ENCODE results near the gene IFIT3. TPM values are rescaled to one million over a fixed set of nuclear protein-coding genes. Genes with fewer than 3 reads are reported as not detected.
"Not testable (repeated sequence)": the region's sequence is repeated elsewhere in the genome, so short reads cannot be mapped to it uniquely, and the experiment has no call there.

The IFIT3 gene
- polyA plus RNA-seq, 1 donor, result 8.2 TPM

DNA sequence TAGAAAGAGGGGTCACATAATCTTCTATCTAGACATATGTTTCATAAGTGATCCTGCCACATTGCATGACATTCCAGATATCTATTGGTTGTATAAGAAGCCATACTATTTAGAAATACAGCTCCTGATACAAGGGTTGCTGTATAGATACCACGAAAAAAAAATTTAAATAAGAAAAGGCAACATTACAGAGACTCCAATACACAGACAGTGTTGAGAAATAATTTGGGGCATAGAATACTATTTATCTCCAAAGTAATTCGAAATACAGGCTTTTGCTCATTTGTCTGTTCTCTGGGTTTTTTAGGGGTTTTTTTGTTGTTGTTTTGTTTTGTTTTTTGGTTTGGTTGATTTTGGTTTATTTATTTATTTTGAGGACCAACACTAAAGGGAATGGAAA is 23.4 kb upstream of the IFIT3 start:
- no peak for DNase-seq

DNA sequence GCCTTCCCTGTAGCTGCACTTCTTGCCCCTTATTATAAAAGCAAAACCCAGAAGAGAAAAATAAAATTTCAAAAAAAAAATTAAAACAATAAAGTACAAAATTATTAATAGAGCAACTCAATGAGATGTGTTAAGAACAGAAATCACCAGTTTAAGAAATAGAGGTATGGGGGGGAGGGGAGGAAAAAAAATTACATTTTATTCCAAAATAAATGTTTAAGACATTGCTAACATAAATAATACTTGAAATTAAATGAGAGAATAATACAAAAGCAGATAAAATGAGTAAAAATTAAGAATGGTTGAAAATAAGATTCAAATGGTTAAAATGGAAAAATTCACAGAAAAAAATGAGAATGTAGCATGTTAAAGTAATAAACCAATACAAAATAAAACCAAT is 22.9 kb upstream of the IFIT3 start:
- no peak for DNase-seq

DNA sequence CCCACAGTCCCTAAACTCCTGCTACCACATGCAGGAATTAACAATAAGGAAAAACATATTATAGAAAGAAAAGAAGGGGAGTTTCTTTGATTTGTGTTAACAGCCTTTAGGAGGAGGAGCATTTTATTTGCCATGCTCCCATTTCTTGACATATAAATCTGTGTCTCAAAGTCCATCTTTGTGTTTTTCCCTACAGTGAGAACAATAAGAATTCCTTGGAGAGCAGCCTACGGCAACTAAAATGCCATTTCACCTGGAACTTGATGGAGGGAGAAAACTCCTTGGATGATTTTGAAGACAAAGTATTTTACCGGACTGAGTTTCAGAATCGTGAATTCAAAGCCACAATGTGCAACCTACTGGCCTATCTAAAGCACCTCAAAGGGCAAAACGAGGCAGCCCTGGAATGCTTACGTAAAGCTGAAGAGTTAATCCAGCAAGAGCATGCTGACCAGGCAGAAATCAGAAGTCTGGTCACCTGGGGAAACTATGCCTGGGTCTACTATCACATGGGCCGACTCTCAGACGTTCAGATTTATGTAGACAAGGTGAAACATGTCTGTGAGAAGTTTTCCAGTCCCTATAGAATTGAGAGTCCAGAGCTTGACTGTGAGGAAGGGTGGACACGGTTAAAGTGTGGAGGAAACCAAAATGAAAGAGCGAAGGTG is 21.9 kb upstream of the IFIT3 start:
- no peak for DNase-seq

DNA sequence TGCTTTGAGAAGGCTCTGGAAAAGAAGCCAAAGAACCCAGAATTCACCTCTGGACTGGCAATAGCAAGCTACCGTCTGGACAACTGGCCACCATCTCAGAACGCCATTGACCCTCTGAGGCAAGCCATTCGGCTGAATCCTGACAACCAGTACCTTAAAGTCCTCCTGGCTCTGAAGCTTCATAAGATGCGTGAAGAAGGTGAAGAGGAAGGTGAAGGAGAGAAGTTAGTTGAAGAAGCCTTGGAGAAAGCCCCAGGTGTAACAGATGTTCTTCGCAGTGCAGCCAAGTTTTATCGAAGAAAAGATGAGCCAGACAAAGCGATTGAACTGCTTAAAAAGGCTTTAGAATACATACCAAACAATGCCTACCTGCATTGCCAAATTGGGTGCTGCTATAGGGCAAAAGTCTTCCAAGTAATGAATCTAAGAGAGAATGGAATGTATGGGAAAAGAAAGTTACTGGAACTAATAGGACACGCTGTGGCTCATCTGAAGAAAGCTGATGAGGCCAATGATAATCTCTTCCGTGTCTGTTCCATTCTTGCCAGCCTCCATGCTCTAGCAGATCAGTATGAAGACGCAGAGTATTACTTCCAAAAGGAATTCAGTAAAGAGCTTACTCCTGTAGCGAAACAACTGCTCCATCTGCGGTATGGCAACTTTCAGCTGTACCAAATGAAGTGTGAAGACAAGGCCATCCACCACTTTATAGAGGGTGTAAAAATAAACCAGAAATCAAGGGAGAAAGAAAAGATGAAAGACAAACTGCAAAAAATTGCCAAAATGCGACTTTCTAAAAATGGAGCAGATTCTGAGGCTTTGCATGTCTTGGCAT is 21.1 kb upstream of the IFIT3 start:
- DNase-seq, result no peak

DNA sequence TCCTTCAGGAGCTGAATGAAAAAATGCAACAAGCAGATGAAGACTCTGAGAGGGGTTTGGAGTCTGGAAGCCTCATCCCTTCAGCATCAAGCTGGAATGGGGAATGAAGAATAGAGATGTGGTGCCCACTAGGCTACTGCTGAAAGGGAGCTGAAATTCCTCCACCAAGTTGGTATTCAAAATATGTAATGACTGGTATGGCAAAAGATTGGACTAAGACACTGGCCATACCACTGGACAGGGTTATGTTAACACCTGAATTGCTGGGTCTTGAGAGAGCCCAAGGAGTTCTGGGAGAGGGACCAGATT is 20.6 kb upstream of the IFIT3 start:
- no peak for DNase-seq

DNA sequence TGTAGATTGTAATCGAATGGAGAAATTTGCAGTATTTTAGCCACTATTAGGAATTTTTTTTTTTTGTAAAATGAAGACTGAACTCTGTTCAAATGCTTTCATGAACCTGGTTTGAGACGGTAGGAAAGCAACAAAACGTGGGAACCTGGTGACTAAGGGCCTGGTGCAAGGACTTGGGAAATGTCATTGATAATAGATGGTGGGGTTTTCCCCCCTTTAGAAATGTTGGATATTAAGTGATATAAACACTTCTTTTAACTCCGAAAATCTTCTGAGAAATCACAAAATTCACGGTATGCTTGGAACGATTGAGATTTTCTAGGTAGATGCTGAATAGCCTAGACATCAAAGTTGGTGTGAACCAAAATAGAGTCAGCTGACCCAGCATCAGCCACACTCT is 19.5 kb upstream of the IFIT3 start:
- DNase-seq, result no peak

DNA sequence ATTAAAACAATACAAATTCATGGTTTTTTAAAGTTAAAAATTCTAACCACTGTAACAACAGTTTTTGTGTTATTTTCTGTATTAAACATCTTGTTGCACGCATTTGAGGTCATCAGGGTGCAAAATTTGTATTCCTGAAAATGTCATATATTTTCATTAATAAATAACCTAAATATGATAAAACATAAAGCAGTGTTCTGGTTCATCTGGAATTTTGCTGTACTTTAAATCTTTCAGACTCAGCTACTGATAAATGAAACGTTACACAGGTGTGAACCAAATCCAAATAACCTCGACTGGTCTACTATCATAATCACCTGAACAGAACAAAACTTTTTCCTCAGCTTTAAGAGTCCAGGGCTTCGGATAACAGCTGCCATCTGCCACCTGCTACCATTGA is 19.1 kb upstream of the IFIT3 start:
- DNase-seq, result no peak

DNA sequence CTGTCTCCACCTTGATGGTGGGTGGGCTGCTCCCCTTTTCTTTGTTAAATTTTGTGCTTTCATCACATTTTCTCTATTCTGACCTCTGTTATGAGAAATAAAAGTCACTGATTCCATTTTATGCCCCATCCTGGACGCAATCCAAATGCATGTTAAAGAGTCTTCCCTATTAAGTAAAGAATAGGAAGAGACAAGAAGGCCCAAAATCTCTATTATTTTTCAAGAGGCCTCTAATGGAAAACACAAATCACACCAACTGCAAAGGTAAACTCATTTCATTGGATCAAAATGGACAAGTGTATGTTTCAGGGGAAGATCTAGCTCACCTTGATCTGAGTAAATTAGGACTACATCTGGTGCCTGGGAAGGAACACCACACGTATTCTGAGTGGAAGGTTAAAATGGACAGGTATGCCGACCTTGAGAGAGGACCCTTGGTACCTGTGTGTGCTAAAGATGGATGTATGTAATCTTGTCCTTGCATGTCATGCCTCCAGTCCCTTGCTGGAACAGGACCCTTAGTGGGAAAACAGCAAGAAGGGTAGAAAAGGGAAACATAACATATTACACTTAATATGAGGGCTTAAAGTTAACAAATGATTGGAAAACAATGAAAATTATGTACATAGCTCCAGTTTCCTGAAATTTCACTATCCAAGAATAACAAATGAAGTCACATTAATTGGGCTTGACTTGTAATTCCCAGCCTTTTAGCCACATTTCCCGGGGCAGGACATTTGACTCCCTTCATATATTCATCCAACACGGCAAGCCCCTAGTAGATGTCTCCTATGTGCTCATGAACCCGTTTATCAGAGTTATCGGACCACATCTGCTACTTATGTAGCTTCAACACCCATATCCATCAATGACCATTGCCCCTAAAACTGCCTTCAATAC is 18.4 kb upstream of the IFIT3 start:
- DNase-seq, result no peak

DNA sequence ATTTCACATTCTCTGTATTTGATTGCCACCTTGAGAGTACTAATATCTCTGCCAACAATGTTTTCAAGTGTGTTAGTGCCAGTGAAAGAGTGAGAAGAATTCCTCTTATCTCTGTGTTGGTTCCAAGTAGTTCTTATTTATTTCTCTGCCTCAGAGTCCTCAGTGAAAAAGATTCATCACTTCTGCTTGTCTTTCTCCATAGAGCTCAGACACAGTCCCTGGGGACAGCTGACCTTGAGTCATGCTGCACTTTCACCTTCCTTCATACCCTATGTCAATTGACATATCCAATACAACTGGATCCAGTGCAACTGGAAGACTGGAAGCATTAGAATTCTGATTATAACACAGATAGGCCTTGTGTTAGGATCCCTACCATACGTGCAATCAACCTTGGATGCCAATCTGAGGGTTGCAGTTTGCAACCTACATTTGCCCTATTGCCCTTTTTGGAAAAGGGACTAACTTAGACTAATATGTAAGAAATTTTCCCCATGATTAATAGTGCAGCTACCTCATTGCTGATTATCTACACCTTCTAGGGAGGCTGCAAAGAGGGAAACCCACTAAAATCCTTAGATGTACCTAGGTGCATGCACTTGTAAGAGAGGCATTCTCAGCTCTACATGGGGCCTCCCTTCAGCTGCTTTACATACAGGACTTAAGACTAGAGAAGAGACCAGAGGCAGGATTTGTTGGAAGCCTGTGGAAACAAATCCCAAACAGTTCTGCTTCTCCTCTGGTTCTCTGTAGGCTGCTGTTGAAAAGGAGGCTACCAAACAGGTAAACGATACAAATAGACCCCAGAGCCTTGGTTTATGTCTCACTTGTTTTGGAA is 17.5 kb upstream of the IFIT3 start:
- DNase-seq, result no peak

DNA sequence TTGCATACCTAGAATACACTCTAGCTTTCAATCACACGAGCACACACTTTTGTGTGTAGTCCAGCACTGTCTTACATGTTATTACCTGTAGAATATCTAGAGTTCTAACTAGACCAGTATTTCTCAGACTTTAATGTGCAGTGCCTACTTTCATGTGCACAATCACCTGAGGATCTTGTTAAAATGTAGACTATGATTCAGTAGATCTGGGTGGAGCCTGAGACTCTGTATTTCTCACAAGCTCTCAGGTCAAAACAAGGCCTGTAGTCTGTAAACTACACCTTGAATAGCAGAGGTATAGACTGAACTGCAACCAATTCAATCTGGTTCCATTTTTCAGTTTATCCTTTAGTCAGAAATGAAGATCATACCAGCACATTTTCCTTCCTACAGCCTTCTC is 14.8 kb upstream of the IFIT3 start:
- no peak for DNase-seq

DNA sequence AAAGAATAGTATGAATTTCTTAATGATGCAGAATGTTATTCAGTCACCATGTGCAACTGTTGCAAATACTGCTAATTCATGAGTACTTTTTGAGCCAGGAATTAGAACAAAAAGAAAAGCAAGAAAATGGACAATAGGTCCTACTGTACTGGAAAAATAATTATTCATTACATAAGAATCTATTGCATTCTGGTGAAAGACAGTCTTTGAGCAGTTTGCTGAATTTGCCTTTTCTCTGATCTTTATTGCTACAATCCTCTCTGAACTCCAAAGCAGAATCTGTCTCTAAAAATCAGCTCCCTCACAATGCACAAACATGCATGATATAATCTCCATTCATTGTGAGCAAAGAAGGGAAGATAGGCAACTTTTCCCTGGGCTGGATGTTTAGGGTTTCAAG is 13.1 kb upstream of the IFIT3 start:
- DNase-seq, result no peak

DNA sequence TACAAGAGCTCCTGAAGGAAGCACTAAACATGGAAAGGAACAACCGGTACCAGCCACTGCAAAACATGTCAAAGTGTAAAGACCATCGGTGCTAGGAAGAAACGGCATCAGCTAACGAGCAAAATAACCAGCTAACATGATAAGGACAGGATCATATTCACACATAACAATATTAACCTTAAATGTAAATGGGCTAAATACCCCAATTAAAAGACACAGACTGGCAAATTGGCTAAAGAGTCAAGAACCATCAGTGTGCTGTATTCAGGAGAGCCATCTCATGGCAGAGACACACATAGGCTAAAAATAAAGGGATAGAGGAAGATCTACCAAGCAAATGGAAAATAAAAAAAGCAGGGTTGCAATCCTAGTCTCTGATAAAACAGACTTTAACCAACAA is 9.8 kb upstream of the IFIT3 start:
- not testable (repeated sequence) for DNase-seq

DNA sequence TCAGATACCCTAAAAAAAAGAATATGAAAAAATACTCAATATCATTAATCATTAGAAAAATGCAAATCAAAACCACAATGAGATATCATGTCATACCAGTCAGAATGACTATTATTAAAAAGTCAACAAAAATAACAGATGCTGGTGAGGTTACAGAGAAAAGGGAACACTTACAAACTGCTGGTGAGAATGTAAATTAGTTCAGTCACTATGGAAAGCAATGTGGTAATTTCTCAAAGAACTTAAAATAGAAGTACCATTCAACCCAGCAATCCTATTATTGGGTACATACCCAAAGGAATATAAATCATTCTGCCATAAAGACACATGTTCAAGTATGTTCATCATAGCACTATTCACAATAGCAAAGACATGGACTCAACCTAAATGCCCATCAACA is 2.7 kb upstream of the IFIT3 start:
- DNase-seq, result not testable (repeated sequence)

DNA sequence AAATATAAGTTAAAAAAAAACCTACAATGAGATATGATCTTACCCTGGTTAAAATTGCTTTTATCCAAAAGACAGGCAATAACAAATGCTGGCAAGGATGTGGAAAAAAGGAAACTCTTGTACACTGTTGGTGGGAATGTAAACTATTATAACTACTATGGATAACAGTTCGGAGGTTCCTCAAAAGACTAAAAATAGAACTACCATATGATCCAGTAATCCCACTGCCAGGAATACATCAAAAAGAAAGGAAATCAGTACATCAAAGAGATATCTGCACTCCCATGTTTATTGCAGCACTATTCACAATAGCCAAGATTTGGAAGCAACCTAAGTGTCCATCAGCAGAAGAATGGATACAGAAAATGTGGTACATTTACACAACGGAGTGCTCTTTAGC is 1.9 kb upstream of the IFIT3 start:
- not testable (repeated sequence) for DNase-seq

DNA sequence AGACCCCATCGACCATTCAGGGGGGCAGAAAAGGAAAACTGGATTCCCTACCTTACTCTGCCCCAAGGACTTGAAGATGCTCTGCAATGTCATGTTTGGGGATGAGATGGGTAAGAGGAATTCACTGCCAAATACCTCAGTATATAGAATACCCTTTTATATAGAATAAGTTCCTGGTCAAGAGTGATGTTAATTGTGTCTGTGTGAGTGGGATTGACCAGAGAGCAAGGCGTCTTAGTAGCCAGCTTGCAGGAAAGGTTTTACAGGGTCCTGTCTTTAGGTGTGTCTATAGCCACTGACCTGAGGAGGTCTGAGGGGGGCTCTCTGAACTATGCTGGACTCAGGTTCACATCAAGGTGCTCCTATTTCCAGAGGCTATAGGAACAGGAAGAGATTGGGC is 1.4 kb downstream of the IFIT3 start:
- no peak for DNase-seq

DNA sequence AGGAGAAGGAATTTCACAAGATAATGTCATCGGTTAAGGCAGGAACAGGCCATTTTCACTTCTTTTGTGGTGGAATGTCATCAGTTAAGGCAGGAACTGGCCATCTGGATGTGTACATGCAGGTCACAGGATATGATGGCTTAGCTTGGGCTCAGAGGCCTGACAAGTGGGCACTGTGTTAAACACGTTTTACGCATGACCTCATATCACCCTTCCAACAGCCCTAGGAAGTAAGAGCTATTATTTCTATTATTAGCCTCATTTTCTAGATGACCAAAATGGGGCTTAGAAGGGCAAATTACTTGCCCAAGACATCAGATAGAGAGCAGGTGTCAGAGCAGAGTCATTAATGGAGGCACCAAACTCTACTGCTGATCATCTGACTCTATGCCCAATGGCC is 2.2 kb downstream of the IFIT3 start:
- not testable (repeated sequence) for DNase-seq

DNA sequence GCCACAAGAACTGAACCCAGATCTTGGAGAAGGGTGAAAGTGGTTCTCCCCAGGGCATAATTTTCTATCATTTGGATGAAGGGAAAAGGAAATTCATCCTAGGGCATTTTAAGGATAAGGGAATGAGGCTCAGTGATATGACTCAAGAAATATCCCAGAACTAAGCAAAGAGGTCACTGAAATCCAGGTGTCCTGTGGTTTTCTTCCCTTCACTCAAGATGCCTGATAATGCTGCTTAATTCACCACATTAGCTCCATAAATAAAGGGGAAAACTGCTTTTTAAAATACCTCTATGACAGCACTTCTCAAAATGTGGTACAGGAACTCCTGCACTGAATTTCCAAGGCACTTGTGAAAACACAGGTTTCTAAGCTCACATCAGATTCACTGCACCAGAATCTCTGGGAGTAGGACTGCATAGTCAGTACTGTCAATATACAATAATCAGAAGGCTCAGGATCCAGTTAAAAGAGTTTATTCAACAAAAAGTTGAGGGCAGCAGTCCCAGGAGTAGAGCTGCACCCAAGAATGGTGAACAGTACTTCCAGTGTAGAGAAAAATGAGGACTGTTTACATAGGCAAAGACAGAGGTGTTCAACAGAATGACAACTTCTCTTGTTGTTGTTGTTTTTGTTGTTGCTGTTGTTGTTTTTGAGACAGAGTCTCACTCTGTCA is 2.9 kb downstream of the IFIT3 start:
- no peak for DNase-seq

DNA sequence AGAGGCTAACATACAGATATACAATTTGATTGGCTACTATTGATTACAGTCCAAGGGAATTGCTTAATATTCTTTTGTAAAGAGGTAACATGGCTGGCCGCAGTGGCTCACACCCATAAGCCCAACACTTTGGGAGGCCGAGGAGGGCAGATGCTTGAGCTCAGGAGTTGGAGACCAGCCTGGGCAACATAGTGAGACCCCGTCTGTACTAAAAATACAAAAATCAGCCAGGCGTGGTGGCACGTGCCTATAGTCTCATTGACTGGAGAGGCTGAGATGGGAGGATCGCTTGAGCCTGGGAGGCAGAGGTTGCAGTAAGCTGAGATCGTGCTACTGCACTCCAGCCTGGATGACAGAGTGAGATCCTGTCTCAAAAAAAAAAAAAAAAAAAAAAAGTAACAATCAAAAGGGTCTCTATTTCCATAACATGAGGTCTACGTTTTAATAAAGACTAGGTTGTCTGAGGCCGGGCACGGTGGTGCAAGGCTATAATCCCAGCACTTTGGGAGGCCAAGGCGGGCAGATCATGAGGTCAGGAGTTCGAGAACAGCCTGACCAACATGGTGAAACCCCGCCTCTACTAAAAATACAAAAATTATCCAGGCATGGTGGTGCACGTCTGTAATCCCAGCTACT is 3.8 kb downstream of the IFIT3 start:
- not testable (repeated sequence) for DNase-seq

DNA sequence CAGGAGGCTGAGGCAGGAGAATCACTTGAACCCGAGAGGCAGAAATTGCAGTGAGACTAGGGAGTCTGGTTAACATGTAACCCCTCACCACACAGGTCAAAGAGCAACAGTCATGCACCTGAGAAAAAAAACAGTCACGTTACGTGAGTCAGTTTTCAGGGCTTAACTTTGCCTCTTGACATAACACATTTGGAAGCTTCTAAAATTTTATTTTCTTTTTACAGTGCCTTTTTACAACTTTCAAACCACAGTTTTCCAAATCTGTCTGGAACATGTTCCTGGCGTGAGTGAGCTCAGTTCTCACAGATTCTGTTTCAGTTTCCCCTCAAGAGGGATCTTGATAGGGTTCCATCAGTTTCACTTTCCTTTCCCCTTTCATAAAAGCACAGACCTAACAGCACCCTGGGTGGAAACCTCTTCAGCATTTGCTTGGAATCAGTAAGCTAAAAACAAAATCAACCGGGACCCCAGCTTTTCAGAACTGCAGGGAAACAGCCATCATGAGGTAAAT is 4.4 kb downstream of the IFIT3 start:
- peak; percentile 85 for DNase-seq

DNA sequence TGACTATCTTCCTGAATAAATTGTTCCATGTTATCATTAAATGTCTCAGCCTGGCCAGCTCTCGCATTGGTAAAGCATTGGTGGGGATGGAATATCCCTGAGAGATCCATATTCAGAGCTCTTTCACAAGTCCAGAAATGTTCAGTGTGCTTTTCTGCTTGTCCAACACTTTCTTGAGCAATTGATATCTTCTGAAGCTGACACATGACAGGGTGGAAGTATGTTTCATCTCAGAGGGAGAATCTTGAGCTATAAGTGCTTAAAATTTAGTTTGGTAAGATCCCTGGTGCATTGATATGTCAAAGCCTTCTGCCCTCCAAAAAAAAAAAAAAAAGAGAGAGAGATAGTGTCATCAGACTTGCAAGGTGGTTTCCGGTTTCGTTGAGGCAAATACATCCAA is 7.4 kb downstream of the IFIT3 start:
- no peak for DNase-seq

DNA sequence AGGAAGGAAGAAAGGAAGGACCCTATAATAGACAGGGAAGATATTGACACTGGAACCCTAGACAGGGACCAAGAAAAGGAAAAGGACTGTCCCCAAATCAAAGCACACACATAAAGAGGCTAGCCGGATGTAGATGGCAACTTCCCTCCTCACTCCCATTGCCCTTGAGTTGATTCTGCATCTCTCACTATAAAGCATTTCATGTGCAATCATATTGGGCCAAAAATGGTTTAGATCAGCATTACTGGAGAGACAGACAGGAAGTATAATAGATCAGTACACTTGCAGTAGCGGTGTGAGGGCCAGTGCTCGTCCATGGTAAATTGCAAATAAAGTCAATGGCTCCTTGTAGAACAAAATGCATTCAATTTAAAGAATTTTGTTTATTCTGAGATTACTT is 8.4 kb downstream of the IFIT3 start:
- no peak for DNase-seq

Data from hindlimb muscle (tissue), 1 donor.